IMR-90 (cell line): ENCODE data around the gene SYNPO2. TPM values are rescaled to one million over a fixed set of nuclear protein-coding genes. Genes with fewer than 3 reads are reported as not detected.

Source experiments
- ATAC-seq: fragments of 200-7000 bp; cut with Tn5 transposase; 2 replicates; pipeline ENCODE4 v1.9.1; 2020; ENCODE audit warnings: low read depth, mild to moderate bottlenecking, moderate library complexity
- BruUV-seq: library from RNA; stranded (reverse); fragments of 400-500 nt; replicated peaks from 2 replicates; lab custom pipeline; 2021; lab: Mats Ljungman, UMichigan
- CTCF ChIA-PET: fragments of 300-600 bp; formaldehyde crosslinking; extraction: SDS; loops from one replicate; lab custom pipeline; 2021; ENCODE audit warnings: antibody characterized with exemption; lab: Yijun Ruan, JAX
- POLR2A ChIA-PET: fragments of 300-600 bp; sonication (Branson Sonifier 250); formaldehyde crosslinking; loops from one replicate; lab custom pipeline; 2022; ENCODE audit warnings: antibody characterized with exemption; ENCODE audit not compliant: unreplicated experiment; lab: Charles Lee
- DNase-seq: peaks from one replicate; pipeline ENCODE4 v3.0.0; 2013
- H2AFZ ChIP-seq: replicated peaks from 2 replicates; pipeline ENCODE3; 2013; ENCODE audit warnings: low read length, mild to moderate bottlenecking; ENCODE audit not compliant: poor library complexity
- H2AK5ac ChIP-seq: 2 replicates; pipeline ENCODE4 v1.6.1; 2013; ENCODE audit warnings: low read depth, low read length, inconsistent platforms
- H2AK9ac ChIP-seq: replicated peaks from 2 replicates; pipeline ENCODE3; 2013; ENCODE audit warnings: mild to moderate bottlenecking, low read depth, low read length, moderate library complexity; ENCODE audit not compliant: poor library complexity
- H2BK120ac ChIP-seq: 2 replicates; pipeline ENCODE4 v1.6.1; 2013; ENCODE audit warnings: low read depth, low read length, inconsistent platforms
- H2BK15ac ChIP-seq: 3 replicates; pipeline ENCODE4 v1.6.1; 2013; ENCODE audit warnings: low read depth, low read length, inconsistent platforms
- H2BK20ac ChIP-seq: 2 replicates; pipeline ENCODE4 v1.6.1; 2013; ENCODE audit warnings: low read depth, mild to moderate bottlenecking, inconsistent platforms, low read length, moderate library complexity
- H2BK5ac ChIP-seq: 2 replicates; pipeline ENCODE4 v1.6.1; 2013; ENCODE audit warnings: mild to moderate bottlenecking, low read depth, low read length, inconsistent platforms; ENCODE audit not compliant: poor library complexity, severe bottlenecking
- H3K14ac ChIP-seq: replicated peaks from 2 replicates; pipeline ENCODE4 v1.6.1; 2013; ENCODE audit warnings: low read depth, low read length, inconsistent platforms
- H3K18ac ChIP-seq: 2 replicates; pipeline ENCODE4 v1.6.1; 2013; ENCODE audit warnings: low read depth, low read length, control low read depth
- H3K23ac ChIP-seq: 2 replicates; pipeline ENCODE4 v1.6.1; 2013; ENCODE audit warnings: low read depth, low read length, inconsistent platforms
- H3K27ac ChIP-seq: 2 replicates; pipeline ENCODE4 v1.5.1; 2013; ENCODE audit warnings: mild to moderate bottlenecking, control low read depth, low read length; ENCODE audit not compliant: insufficient read depth
- H3K27me3 ChIP-seq: 2 replicates; pipeline ENCODE4 v1.6.1; 2013; ENCODE audit warnings: low read length; ENCODE audit not compliant: control insufficient read depth, insufficient read depth
- H3K36me3 ChIP-seq: 2 replicates; pipeline ENCODE4 v1.6.1; 2013; ENCODE audit warnings: low read length, mixed read lengths; ENCODE audit not compliant: control insufficient read depth, insufficient read depth
- H3K4ac ChIP-seq: 2 replicates; pipeline ENCODE4 v1.6.1; 2013; ENCODE audit warnings: low read depth, low read length, inconsistent platforms
- H3K4me1 ChIP-seq: 2 replicates; pipeline ENCODE4 v1.6.1; 2013; ENCODE audit warnings: low read length, mixed read lengths; ENCODE audit not compliant: control insufficient read depth, insufficient read depth
- H3K4me2 ChIP-seq: 2 replicates; pipeline ENCODE4 v1.6.1; 2013; ENCODE audit warnings: low read depth, mild to moderate bottlenecking, control low read depth, low read length, moderate library complexity
- H3K4me3 ChIP-seq: 2 replicates; pipeline ENCODE4 v1.5.1; 2013; ENCODE audit warnings: low read depth, mild to moderate bottlenecking, control low read depth, low read length, moderate library complexity; ENCODE audit not compliant: insufficient read depth
- H3K56ac ChIP-seq: 2 replicates; pipeline ENCODE4 v1.6.1; 2013; ENCODE audit warnings: low read length, inconsistent platforms; ENCODE audit not compliant: insufficient read depth; ENCODE audit errors: extremely low read depth
- H3K79me1 ChIP-seq, 2 experiments: 2 replicates each; pipeline ENCODE4 v1.6.1; 2013; ENCODE audit warnings: low read length in 2 of 2, inconsistent platforms in 1 of 2, low read depth in 1 of 2
- H3K9ac ChIP-seq: 2 replicates; pipeline ENCODE4 v1.6.1; 2013; ENCODE audit warnings: low read depth, low read length, control low read depth
- H3K9me1 ChIP-seq: 2 replicates; pipeline ENCODE4 v1.6.1; 2013; ENCODE audit warnings: low read length, inconsistent platforms; ENCODE audit not compliant: insufficient read depth
- H3K9me3 ChIP-seq: 2 replicates; pipeline ENCODE4 v1.6.1; 2013; ENCODE audit warnings: low read length; ENCODE audit not compliant: control insufficient read depth, insufficient read depth
- H4K20me1 ChIP-seq: 2 replicates; pipeline ENCODE4 v1.6.1; 2013; ENCODE audit warnings: low read length, inconsistent platforms; ENCODE audit not compliant: insufficient read depth
- H4K5ac ChIP-seq: 2 replicates; pipeline ENCODE4 v1.6.1; 2013; ENCODE audit warnings: mild to moderate bottlenecking, low read depth, low read length, control low read depth
- H4K8ac ChIP-seq, 2 experiments: 2 replicates each; pipeline ENCODE4 v1.6.1; 2013; ENCODE audit warnings: low read depth in 2 of 2, low read length in 2 of 2, control low read depth in 1 of 2, inconsistent platforms in 1 of 2
- H4K91ac ChIP-seq: 2 replicates; pipeline ENCODE4 v1.6.1; 2013; ENCODE audit warnings: low read depth, low read length, inconsistent platforms; ENCODE audit not compliant: insufficient read depth
- BHLHE40 ChIP-seq: fragments of 150-350 bp; IDR thresholded peaks from 2 replicates; pipeline ENCODE4 v1.6.1; 2016; ENCODE audit warnings: mild to moderate bottlenecking, low read depth, low read length
- CEBPB ChIP-seq: IDR thresholded peaks from 2 replicates; pipeline ENCODE4 v1.6.1; 2012; ENCODE audit warnings: low read depth, low read length, improper control_type of control experiment
- CTCF ChIP-seq: conservative IDR thresholded peaks from 2 replicates; pipeline ENCODE4 v1.5.1; 2012; ENCODE audit warnings: mild to moderate bottlenecking, low read depth, low read length, improper control_type of control experiment
- ELK1 ChIP-seq: fragments of 150-350 bp; IDR thresholded peaks from 2 replicates; pipeline ENCODE4 v1.6.1; 2016; ENCODE audit warnings: low read depth, mild to moderate bottlenecking, low read length, moderate library complexity, borderline replicate concordance
- FOS ChIP-seq: fragments of 150-350 bp; IDR thresholded peaks from 2 replicates; pipeline ENCODE4 v1.6.1; 2016; ENCODE audit warnings: low read depth, low read length
- MAFK ChIP-seq: IDR thresholded peaks from 2 replicates; pipeline ENCODE4 v1.6.1; 2012; ENCODE audit warnings: low read depth, low read length, improper control_type of control experiment
- MAZ ChIP-seq: IDR thresholded peaks from 2 replicates; pipeline ENCODE4 v1.6.1; 2012; ENCODE audit warnings: low read depth, mild to moderate bottlenecking, low read length, improper control_type of control experiment, moderate library complexity, borderline replicate concordance
- NFE2L2 ChIP-seq: fragments of 150-350 bp; IDR thresholded peaks from 2 replicates; pipeline ENCODE4 v1.6.1; 2016; ENCODE audit warnings: low read depth, mild to moderate bottlenecking, low read length
- POLR2A ChIP-seq: IDR thresholded peaks from 2 replicates; pipeline ENCODE4 v1.6.1; 2012; ENCODE audit warnings: mild to moderate bottlenecking, low read depth, low read length
- RCOR1 ChIP-seq: IDR thresholded peaks from 2 replicates; pipeline ENCODE4 v1.6.1; 2012; ENCODE audit warnings: mild to moderate bottlenecking, low read length, improper control_type of control experiment; ENCODE audit not compliant: insufficient replicate concordance
- RFX5 ChIP-seq: IDR thresholded peaks from 2 replicates; pipeline ENCODE4 v1.8.0; 2012; ENCODE audit warnings: low read depth, mild to moderate bottlenecking, low read length, moderate library complexity
- SMC3 ChIP-seq: fragments of 150-350 bp; IDR thresholded peaks from 2 replicates; pipeline ENCODE4 v1.6.1; 2016; ENCODE audit warnings: low read depth, mild to moderate bottlenecking, antibody characterized with exemption, low read length, moderate library complexity
- USF2 ChIP-seq: fragments of 150-350 bp; IDR thresholded peaks from 2 replicates; pipeline ENCODE4 v1.6.1; 2017; ENCODE audit warnings: mild to moderate bottlenecking, antibody characterized with exemption, low read length, low read depth
- WGBS, 2 experiments: methylation state at CpG; one replicate each; pipeline versions ENCODE4 v1.1.5 to v1.1.7; 2013; ENCODE audit warnings: missing lambda C conversion rate in 2 of 2; ENCODE audit not compliant: insufficient read length in 1 of 2; ENCODE audit errors: extremely low coverage in 2 of 2; 5-methylcytosine and 5-hydroxymethylcytosine counted together
- dilution Hi-C: fragments of 300-500 bp; cut with HindIII; formaldehyde crosslinking; loops from one replicate; pipeline ENCODE4 v1.14.3; 2018; ENCODE audit warnings: low sequenced_read_pairs; ENCODE audit not compliant: unreplicated experiment
- in situ Hi-C: fragments of 300-500 bp; cut with MboI; formaldehyde crosslinking; loops from 3 replicates; pipeline ENCODE4 v1.14.3; 2019; ENCODE audit warnings: low sequenced_read_pairs, inconsistent platforms, mixed read lengths
- intact Hi-C: fragments of 100-400 bp; cut with micrococcal nuclease; formaldehyde crosslinking; loops from 2 replicates; pipeline ENCODE4 v1.10.0; 2022
- polyA plus RNA-seq, 3 experiments: library from polyadenylated mRNA; depleted of rRNA; stranded (reverse); fragments of >200 nt; gene quantifications; 2 replicates each; pipeline ENCODE4 v1.2.3, GENCODE V29; 2012; ENCODE audit warnings: low replicate concordance in 1 of 3
- total RNA-seq: library from RNA; depleted of rRNA; stranded (reverse); fragments of >200 nt; gene quantifications from 2 replicates; pipeline ENCODE4 v1.2.3, GENCODE V29; 2012

Gene SYNPO2
- total and polyA plus RNA-seq, 2 of the 4 experiments (the other 2 are of a cell fraction) = 0.99 to 1.8 TPM

GRCh38 chr4:119057417-119057816 is 168.8 kb downstream of the SYNPO2 start:
- no peak overlapping the region for H2AK9ac ChIP-seq
- no peak overlapping the region for H3K4me3 ChIP-seq
- no peak overlapping the region for H3K56ac ChIP-seq
- no peak overlapping the region for H2AFZ ChIP-seq
- no peaks in the 10 kb centered on the region for H3K79me1 ChIP-seq
- H3K14ac ChIP-seq = no peak overlapping the region
- no peaks in the 10 kb centered on the region for H3K27me3 ChIP-seq
- TF ChIP-seq FOS (no peak), BHLHE40 (no peak), MAFK (no peak), POLR2A (no peak), SMC3 (no peak), MAZ (no peak), USF2 (no peak), ELK1 (no peak), RCOR1 (no peak), CEBPB (no peak), CTCF (no peak), RFX5 (no peak), NFE2L2 (no peak)
- no peak overlapping the region for H4K8ac ChIP-seq
- H2BK15ac ChIP-seq = no peak overlapping the region
- intact Hi-C loops (no loop called here), dilution Hi-C loops (no loop called here), in situ Hi-C loops (no loop called here)
- peaks cover 3% of the 10 kb centered on the region; the same call in 1 of the 2 replicates for H3K4me1 ChIP-seq
- DNase-seq = no peak
- no peak overlapping the region for H4K5ac ChIP-seq
- no peak overlapping the region for H3K27ac ChIP-seq
- ChIA-PET POLR2A (no interaction called here), CTCF (no interaction called here)
- no peak overlapping the region for H3K4ac ChIP-seq
- H3K18ac ChIP-seq = no peak overlapping the region
- H2AK5ac ChIP-seq = no peak overlapping the region
- no peak overlapping the region for H2BK20ac ChIP-seq
- no peak overlapping the region for H3K4me2 ChIP-seq
- no peaks in the 10 kb centered on the region for H4K20me1 ChIP-seq
- no peak overlapping the region for H2BK5ac ChIP-seq
- no peak overlapping the region for H3K23ac ChIP-seq
- no peak for ATAC-seq
- H3K36me3 ChIP-seq = no peaks in the 10 kb centered on the region
- 86% methylated on average over 1 of the region's 3 CpGs; no CpG with 5 or more reads in 1 of the 2 experiments for WGBS, 2 experiments
- H3K9me3 ChIP-seq = no peaks in the 10 kb centered on the region
- H2BK120ac ChIP-seq = no peak overlapping the region
- no TSS peak for BruUV-seq
- peaks cover 3% of the 10 kb centered on the region; the same call in 1 of the 2 replicates for H3K9me1 ChIP-seq
- H4K91ac ChIP-seq = no peak overlapping the region
- H3K9ac ChIP-seq = no peak overlapping the region
